ENCODE results near the gene LTBR.

GRCh38 chr12:6382371-6382770, 1.6 kb upstream of the LTBR start:
- TF ChIP-seq POLR2A (IDR thresholded peaks at IDR 0.05; ENCODE audit: low read length), result no peak
- no peak for TF ChIP-seq GATA1 (IDR thresholded peaks at IDR 0.05; ENCODE audit: low read depth, low read length)

All from erythroblast (primary cell).